ENCODE results near the gene BACE1. TPM values are rescaled to one million over a fixed set of nuclear protein-coding genes. Genes with fewer than 3 reads are reported as not detected.

BACE1 gene
- polyA plus RNA-seq, 1 donor from 2014 or later = 21.0 TPM

GRCh38 chr11:117259417-117259816 is 56.6 kb downstream of the BACE1 start:
- H3K4me2 ChIP-seq (ENCODE audit: low read length) = no peak overlapping the region
- H3F3A ChIP-seq (ENCODE audit: insufficient read depth, low read length, poor library complexity, severe bottlenecking) = no peaks in the 10 kb centered on the region
- no peak overlapping the region for H3K9ac ChIP-seq (ENCODE audit: low read length)
- TF ChIP-seq EP300 (conservative IDR thresholded peaks at IDR 0.05; ENCODE audit: poor library complexity, severe bottlenecking) (no peak), TAF1 (IDR thresholded peaks at IDR 0.05; ENCODE audit: low read depth) (no peak), SMC3 (conservative IDR thresholded peaks at IDR 0.05; ENCODE audit: poor library complexity) (no peak), RAD21 (conservative IDR thresholded peaks at IDR 0.05) (no peak), CTCF (IDR thresholded peaks at IDR 0.05; ENCODE audit: poor library complexity, severe bottlenecking) (no peak), POLR2AphosphoS5 (IDR thresholded peaks at IDR 0.05) (no peak), EZH2 (IDR thresholded peaks at IDR 0.05; ENCODE audit: borderline replicate concordance, insufficient read depth, low read length, poor library complexity, severe bottlenecking) (no peak), REST (IDR thresholded peaks at IDR 0.05; ENCODE audit: borderline replicate concordance) (no peak), MXI1 (conservative IDR thresholded peaks at IDR 0.05; ENCODE audit: poor library complexity, severe bottlenecking) (no peak)
- no peaks in the 10 kb centered on the region for H4K20me1 ChIP-seq (ENCODE audit: insufficient read depth)
- H3K9me2 ChIP-seq (ENCODE audit: insufficient read depth, low read length) = no peaks in the 10 kb centered on the region
- H3K9me3 ChIP-seq (ENCODE audit: low read length) = no peaks in the 10 kb centered on the region
- peaks cover 6% of the 10 kb centered on the region for H3K36me3 ChIP-seq (ENCODE audit: insufficient read depth, low read length)
- no peaks in the 10 kb centered on the region for H3K79me2 ChIP-seq (replicated peaks; ENCODE audit: insufficient read depth, low read length)
- no peak overlapping the region for H3K4me3 ChIP-seq (ENCODE audit: low read length)
- H3K27ac ChIP-seq (ENCODE audit: low read length) = no peak overlapping the region
- no peak overlapping the region for H2AFZ ChIP-seq (ENCODE audit: low read depth, low read length)
- no peaks in the 10 kb centered on the region for H3K27me3 ChIP-seq (ENCODE audit: insufficient read depth, low read depth, low read length)

- Histone ChIP-seq H3F3A (ENCODE audit: insufficient read depth, low read length, poor library complexity, severe bottlenecking) (no peaks in the 10 kb centered on the region), H2AFZ (ENCODE audit: low read depth, low read length) (no peak overlapping the region), H4K20me1 (ENCODE audit: insufficient read depth) (no peaks in the 10 kb centered on the region), H3K36me3 (ENCODE audit: insufficient read depth, low read length) (peaks cover 6% of the 10 kb centered on the region), H3K27me3 (ENCODE audit: insufficient read depth, low read depth, low read length) (no peaks in the 10 kb centered on the region), H3K4me2 (ENCODE audit: low read length) (no peak overlapping the region), H3K9me3 (ENCODE audit: low read length) (no peaks in the 10 kb centered on the region), H3K9me2 (ENCODE audit: insufficient read depth, low read length) (no peaks in the 10 kb centered on the region), H3K27ac (ENCODE audit: low read length) (no peak overlapping the region), H3K4me3 (ENCODE audit: low read length) (no peak overlapping the region), H3K9ac (ENCODE audit: low read length) (no peak overlapping the region), H3K79me2 (replicated peaks; ENCODE audit: insufficient read depth, low read length) (no peaks in the 10 kb centered on the region)
- TF ChIP-seq MXI1 (conservative IDR thresholded peaks at IDR 0.05; ENCODE audit: poor library complexity, severe bottlenecking) = no peak
- no peak for TF ChIP-seq SMC3 (conservative IDR thresholded peaks at IDR 0.05; ENCODE audit: poor library complexity)
- TF ChIP-seq TAF1 (IDR thresholded peaks at IDR 0.05; ENCODE audit: low read depth) = no peak
- no peak for TF ChIP-seq REST (IDR thresholded peaks at IDR 0.05; ENCODE audit: borderline replicate concordance)
- no peak for TF ChIP-seq EP300 (conservative IDR thresholded peaks at IDR 0.05; ENCODE audit: poor library complexity, severe bottlenecking)
- TF ChIP-seq POLR2AphosphoS5 (IDR thresholded peaks at IDR 0.05) = no peak
- no peak for TF ChIP-seq CTCF (IDR thresholded peaks at IDR 0.05; ENCODE audit: poor library complexity, severe bottlenecking)
- TF ChIP-seq EZH2 (IDR thresholded peaks at IDR 0.05; ENCODE audit: borderline replicate concordance, insufficient read depth, low read length, poor library complexity, severe bottlenecking) = no peak
- TF ChIP-seq RAD21 (conservative IDR thresholded peaks at IDR 0.05) = no peak
Observed at GRCh38 chr11:117258576-117258975, 57.5 kb downstream of the BACE1 start.

Measured in neural cell (in vitro differentiated cells).